Kasumi-1 (cell line): ENCODE data around the gene YIPF3.
A peak's percentile ranks its signal among the peaks of the same experiment; 100 is the strongest.
"Not testable (repeated sequence)": the region's sequence is repeated elsewhere in the genome, so short reads cannot be mapped to it uniquely, and the experiment has no call there.

Experiments
- DNase-seq, 2 experiments: peaks; one replicate each; lab custom pipeline; 2025; lab: John Stamatoyannopoulos, UW

YIPF3 gene

DNA sequence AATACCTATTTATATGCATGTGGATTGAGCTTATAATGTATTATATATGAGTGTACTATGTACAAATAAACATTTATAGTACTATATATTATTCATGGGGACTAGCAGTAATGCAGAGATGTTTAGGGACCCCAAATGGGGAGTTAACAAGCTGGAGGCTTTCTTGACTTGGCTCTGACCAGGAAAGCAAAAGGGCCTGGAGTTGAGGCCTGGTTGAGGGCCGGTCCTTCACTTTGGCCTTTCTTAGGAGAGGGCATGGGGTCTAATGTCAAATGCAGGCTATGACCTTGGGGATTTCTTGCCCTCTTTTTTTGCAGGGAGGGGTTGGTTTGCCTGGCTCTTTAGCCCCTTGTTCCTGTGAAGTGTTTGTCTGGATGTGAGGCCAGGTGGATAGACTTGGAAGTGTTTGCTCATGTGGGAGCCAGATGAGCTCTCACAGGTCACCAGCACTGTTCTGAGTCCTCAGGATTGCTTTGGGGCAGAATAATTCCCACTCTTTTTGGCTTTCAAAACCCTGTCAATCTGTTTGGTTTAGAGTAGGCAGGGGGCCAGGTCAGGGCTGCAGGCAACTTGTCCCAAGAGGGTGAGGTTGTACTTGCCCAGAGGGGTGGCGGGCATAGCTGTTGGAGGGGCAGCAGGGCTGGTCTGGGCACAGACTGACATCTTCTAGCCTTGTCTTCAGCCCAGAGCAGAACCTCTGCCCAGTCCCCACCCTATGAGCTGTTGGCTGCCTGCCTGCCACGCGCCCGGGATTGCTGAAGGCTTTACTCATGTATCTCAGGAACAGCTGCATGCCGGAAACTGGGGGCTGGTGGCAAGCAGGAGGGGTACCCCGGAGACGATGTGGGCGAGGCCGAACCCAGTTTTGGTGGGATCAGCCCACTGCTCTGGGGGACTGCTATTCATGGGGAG, 24.7 kb downstream of the YIPF3 start:
- DNase-seq: no peak

GRCh38 chr6:43490523-43490939, 26.2 kb downstream of the YIPF3 start:
- DNase-seq: no peak

DNA sequence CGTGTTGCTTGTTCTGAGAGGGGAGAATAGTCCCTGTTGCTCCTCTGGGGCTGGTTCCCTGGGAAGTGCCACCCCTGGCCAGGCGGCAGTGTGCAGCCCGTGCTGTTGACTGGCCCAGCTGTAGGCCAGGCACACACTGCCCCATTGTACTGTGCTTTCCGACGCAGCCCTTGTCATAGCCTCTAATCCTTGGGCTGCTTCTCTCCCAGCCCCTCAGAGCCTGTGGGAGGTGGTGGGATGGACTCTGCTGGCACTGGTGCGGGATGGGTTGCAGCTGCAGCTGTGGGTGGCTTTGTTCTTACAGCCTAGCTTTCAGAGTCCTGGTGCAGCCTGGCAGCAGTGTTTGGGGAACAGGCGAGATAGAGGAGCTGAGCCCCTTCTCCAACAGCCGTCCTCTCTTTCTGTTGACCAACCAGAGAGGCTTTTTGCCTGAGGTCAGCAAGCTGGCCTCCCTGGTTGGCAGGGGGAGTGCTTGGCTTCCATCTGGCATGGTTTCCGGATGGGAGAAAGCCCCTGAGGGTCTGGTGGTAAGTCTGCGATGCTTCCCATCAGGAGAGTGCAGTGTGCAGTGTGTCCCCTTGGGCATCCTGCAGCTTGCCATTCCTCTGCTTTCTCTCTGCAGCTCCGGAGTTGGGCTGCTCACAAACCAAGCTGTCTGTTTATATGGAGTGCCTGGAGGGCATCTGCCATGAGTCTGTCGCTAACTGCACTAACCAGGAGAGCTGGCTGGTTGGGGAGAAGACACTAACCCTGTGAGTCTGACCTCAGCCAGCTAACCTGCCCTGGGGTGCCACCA, 27.3 kb downstream of the YIPF3 start:
- no peak for DNase-seq

GRCh38 chr6:43488667-43489276, 28.0 kb downstream of the YIPF3 start:
- DNase-seq: no peak

GRCh38 chr6:43481591-43482236, 35.0 kb downstream of the YIPF3 start:
- DNase-seq: no peak

DNA sequence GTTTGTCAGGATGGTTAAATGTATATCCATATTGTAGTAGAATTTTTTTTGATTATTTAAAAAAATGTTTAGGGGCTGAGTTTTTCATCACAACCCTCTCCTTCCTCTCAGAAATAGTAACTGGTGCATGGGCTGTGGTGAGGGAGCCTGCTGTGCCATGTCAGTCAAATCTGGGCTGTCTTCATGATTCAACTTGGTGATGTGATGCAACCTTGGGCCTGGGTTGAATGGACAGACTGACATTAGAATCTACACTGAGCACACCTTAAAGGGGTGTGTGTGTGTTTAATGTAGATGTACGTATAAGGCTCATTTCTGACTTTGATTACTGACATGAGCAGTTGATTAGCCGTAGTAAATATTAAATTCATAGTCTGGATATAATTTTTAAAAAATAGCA, 35.7 kb downstream of the YIPF3 start:
- DNase-seq: no peak

- DNase-seq: no peak
Observed at GRCh38 chr6:43478008-43478372, 38.7 kb downstream of the YIPF3 start.

DNA sequence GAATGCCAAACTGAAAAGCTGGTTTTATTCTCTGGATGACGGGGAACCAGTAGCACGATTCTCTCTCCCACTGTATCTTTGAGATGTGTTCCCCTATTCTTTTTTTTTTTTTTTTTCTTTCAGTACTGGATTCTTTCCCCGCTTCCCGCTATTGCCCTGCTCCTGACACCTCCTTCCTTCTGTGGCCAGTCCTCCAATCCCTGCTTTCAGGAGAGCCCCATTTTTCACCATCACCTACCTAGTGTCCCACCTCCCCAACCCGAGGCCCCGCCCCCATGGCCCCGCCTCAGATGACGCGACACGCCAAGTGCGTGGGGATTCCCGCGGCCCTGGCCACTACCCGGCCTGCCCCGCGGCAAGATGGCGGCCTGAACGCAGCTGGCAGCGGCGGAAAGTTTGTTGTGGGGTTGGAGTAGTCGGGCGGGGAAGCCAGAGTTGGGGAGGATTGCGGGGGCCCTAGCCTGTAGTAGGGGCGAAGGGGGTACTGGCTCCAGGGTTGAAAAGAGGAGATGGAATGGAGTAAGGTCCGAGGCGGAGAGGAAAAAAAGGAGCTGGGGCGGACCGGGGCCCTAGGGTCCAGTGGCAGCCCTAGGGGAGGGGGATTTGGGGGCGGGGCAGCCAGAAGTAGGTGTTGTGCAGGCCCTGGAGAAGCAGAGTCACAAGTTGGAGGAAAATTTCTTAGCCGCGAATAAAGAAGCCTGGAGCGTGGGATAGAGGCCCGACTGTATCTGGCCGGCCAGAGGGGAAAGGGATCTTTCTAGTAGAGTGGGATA, 39.3 kb downstream of the YIPF3 start, which contains the start of gene TJAP1:
TJAP1 (plus strand) TSS at position 336 of the 773 bp plus-strand sequence. CDS start 21,432 bp downstream, outside the sequence.
- peak; percentile 64 to 70 for DNase-seq

GRCh38 chr6:43476746-43477145, 40.0 kb downstream of the YIPF3 start:
- DNase-seq: peak in 1 of 2 experiments; percentile 36

GRCh38 chr6:43475516-43475915, 41.2 kb downstream of the YIPF3 start:
- DNase-seq: no peak

- DNase-seq: no peak
Observed at GRCh38 chr6:43472515-43472914, 44.2 kb downstream of the YIPF3 start.

- no peak for DNase-seq
Observed at GRCh38 chr6:43471399-43471798, 45.3 kb downstream of the YIPF3 start.

DNA sequence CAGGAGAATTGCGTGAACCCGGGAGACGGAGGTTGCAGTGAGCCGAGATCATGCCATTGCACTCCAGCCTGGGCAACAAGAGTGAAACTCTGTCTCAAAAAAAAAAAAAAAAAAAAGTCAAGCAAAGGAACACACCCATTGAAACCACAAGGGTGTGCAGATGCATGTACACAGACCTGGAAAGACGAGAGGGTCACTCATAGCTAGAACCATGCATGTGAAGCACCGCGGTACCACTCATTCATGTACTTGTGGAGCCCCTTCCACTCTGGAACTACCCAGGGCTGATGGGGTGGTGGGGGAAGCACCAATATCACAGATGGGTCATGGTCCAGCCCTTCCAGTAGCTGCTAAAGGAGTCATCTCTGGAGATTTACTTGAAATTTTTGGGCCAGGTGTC, 46.8 kb downstream of the YIPF3 start:
- DNase-seq: no peak

- DNase-seq: no peak
Observed at GRCh38 chr6:43468748-43469681, 47.7 kb downstream of the YIPF3 start.

GRCh38 chr6:43468240-43468639, 48.5 kb downstream of the YIPF3 start:
- no peak for DNase-seq

- no peak for DNase-seq
Observed at GRCh38 chr6:43467752-43468151, 49.0 kb downstream of the YIPF3 start.

- not testable (repeated sequence) for DNase-seq
Observed at GRCh38 chr6:43467265-43467664, 49.5 kb downstream of the YIPF3 start.

DNA sequence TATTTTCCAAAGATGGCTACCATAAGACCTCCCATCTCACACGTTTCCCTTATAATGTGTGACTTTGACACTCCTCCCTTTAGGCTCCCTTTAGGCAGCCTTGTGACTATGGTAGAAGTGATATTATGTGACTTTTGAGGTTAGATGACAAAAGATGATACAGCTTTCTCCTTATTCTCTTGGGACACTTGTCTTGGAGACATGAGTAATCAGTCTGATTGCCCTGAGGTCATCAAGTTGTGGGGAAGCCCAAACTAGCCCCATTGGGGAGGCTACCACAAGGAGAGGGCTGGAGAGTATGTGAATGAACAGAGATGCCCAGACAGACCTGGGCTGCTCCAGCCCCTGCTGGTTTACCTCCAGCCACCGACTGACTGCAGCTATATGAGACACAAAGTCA, 50.8 kb downstream of the YIPF3 start:
- DNase-seq: no peak

GRCh38 chr6:43464337-43464736, 52.4 kb downstream of the YIPF3 start:
- no peak for DNase-seq

GRCh38 chr6:43461936-43462335, 54.8 kb downstream of the YIPF3 start:
- no peak for DNase-seq
